Measurements from ENCODE around the gene MS4A3.

Gene MS4A3

DNA sequence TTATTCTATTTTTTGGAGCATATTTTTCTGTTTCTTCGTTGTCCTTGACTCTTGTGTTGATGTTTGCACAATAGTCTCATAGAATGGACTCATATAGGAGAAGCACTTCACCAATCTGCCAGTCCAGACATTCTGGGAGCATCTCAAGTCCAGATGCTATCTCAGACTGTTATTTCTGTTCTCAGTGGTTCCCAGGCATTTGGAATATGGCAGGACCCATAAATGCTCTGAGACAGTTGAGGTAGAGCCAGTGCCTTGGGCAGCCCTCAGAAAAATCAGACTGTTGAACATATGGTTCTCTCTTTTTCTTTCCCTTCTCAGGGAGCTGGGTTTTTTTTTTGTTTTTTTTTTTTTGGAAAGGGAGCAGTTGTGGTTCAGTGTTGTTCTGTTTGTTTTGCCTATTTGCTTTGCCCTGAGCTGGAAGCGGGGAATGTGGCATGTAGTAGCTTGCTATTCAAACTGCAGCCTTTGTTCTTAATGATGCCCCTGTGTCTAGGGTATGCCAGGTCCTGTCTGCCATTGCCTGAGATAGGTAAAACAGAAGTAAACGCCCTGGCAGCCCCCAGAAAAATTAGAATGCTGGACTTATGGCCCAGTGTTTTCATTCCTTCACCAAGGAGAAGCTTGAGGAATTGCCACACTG lies 28.3 kb downstream of the MS4A3 start:
- no peak for TF ChIP-seq GATA2 (IDR thresholded peaks at IDR 0.05; ENCODE audit: low read depth, low read length)
- TF ChIP-seq GATA3 (IDR thresholded peaks at IDR 0.05; ENCODE audit: low read depth, low read length): no peak

DNA sequence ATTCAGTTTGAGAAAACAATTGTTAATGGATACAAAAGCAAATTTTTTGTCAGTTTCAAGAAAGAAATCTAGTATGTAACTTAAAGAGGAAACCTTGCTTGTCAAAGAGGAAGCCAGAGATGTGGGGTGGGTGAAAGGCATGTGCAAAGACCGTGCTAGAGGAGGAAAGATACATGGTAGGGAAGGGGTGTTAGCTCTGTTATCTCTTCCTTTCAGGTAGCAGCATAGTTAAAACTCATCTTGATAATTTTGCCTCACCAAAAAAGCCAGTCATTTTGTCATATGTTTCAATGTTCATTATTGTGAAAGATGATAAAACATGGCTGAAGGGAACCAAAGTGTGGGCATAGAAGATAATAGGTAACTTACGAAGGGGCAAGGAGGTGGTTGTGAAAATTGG lies 29.4 kb downstream of the MS4A3 start:
- TF ChIP-seq GATA3 (IDR thresholded peaks at IDR 0.05; ENCODE audit: low read depth, low read length) (no peak), GATA2 (IDR thresholded peaks at IDR 0.05; ENCODE audit: low read depth, low read length) (no peak)

DNA sequence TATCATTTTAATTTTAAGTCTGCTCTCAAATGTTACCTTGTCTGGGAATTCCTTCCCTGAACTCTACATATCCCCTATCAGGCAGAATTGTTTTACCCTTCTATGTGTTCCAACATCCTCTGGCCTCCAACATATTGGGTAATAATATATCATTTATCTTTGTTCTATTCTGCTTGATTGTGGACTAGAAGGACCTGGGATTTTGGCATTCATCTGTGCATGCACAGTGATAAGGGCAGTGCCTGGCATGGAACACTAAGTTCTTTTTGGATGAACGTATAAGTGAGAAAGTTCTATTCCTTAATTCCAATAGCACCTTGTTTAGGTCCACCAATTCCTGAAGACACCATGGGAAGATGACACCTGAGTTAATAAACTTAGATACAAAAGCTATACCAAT lies 30.8 kb downstream of the MS4A3 start:
- no peak for TF ChIP-seq GATA3 (IDR thresholded peaks at IDR 0.05; ENCODE audit: low read depth, low read length)
- no peak for TF ChIP-seq GATA2 (IDR thresholded peaks at IDR 0.05; ENCODE audit: low read depth, low read length)

DNA sequence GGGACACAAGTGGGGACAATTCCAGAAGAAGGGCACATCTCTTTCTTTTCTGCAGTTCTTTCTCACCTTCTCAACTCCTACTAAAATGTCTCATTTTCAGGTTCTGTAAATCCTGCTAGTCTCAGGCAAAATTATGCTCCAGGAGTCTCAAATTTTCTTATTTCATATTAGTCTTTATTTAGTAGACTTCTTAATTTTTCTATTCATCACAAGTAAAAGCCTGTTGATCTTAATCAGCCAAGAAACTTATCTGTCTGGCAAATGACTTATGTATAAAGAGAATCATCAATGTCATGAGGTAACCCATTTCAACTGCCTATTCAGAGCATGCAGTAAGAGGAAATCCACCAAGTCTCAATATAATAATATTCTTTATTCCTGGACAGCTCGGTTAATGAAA lies 31.9 kb downstream of the MS4A3 start, which contains the start of gene MS4A2:
MS4A2 (plus strand) TSS at position 301 of the 400 bp plus-strand sequence. CDS start 102 bp downstream, outside the sequence.
- no peak for TF ChIP-seq GATA3 (IDR thresholded peaks at IDR 0.05; ENCODE audit: low read depth, low read length)
- no peak for TF ChIP-seq GATA2 (IDR thresholded peaks at IDR 0.05; ENCODE audit: low read depth, low read length)

DNA sequence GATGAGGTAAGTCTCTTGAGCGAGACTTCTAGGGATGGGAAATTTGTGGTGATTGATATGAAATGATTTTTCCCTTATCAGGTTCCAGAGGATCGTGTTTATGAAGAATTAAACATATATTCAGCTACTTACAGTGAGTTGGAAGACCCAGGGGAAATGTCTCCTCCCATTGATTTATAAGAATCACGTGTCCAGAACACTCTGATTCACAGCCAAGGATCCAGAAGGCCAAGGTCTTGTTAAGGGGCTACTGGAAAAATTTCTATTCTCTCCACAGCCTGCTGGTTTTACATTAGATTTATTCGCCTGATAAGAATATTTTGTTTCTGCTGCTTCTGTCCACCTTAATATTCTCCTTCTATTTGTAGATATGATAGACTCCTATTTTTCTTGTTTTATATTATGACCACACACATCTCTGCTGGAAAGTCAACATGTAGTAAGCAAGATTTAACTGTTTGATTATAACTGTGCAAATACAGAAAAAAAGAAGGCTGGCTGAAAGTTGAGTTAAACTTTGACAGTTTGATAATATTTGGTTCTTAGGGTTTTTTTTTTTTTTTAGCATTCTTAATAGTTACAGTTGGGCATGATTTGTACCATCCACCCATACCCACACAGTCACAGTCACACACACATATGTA lies 39.1 kb downstream of the MS4A3 start:
- no peak for TF ChIP-seq GATA3 (IDR thresholded peaks at IDR 0.05; ENCODE audit: low read depth, low read length)
- no peak for TF ChIP-seq GATA2 (IDR thresholded peaks at IDR 0.05; ENCODE audit: low read depth, low read length)

DNA sequence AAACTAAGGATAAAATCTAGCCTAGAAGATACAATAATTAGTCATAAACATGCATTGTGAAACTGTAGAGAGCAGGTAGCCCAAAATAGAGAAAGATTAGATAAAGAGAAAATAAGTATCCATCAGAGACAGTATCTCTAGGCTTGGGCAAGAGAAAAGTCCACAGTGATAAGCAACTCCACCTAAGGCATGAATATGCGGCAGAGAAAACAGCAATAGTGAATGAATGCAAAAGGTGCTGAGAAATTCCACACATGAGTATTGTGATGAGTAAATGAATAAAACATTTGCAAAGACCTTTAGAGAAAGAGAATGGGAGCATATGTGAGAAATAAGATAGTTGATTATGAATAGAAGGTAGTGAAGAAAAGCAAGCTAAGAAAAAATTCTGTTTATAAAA lies 40.7 kb downstream of the MS4A3 start:
- TF ChIP-seq GATA2 (IDR thresholded peaks at IDR 0.05; ENCODE audit: low read depth, low read length) (no peak), GATA3 (IDR thresholded peaks at IDR 0.05; ENCODE audit: low read depth, low read length) (no peak)

DNA sequence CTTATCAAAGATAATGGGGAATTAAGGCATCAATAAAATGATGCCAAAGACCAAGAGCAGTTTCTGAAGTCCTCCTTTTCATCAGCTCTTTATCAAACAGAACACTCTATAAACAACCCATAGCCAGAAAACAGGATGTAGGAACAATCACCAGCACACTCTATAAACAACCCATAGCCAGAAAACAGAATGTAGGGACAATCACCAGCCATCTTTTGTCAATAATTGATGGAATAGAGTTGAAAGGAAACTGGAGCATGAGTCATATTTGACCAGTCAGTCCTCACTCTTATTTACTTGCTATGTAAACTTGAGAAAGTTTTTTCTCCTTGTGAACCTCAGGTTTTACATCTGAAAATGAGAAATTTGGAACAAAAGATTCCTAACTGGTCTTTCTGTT lies 42.0 kb downstream of the MS4A3 start:
- TF ChIP-seq GATA3 (IDR thresholded peaks at IDR 0.05; ENCODE audit: low read depth, low read length) (no peak), GATA2 (IDR thresholded peaks at IDR 0.05; ENCODE audit: low read depth, low read length) (no peak)

DNA sequence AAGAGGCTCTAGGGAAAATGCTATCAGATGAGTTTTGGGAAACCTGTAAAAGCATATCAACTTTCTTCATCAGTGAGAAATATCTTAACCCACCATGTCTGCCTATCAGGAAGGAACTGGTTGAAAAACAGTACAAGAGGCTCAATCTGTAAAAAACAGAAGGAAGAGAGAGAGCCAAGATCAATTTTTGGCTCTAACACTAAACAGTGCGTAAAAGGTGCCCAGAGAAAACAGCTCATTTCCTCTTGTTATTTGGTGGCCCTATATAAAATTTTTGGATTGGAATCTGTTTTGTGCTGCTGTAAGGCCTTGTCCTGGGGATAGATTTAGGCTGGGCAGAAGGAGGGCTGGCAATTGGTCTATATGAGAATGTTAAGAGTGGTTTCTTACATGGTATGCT lies 44.1 kb downstream of the MS4A3 start:
- TF ChIP-seq GATA3 (IDR thresholded peaks at IDR 0.05; ENCODE audit: low read depth, low read length): no peak
- no peak for TF ChIP-seq GATA2 (IDR thresholded peaks at IDR 0.05; ENCODE audit: low read depth, low read length)

DNA sequence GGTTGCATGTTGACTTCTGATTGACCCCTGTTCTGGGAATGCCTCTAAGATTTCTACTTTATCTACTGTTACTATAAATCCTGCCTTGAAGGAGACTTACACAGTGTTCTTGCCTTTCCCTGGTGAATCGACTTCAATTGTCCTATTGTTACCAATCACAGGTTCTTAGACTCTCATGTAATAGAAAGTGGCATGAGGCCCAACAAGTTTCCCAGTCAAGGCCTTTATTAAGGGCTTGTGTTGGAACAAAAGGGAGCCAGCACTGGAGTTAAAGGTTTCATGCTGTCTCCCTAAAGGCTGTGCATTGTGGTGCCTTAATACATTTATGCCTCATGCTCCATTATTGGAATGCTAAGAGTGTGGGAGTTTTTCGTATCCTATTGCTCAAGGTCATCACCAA lies 55.3 kb downstream of the MS4A3 start:
- TF ChIP-seq GATA3 (IDR thresholded peaks at IDR 0.05; ENCODE audit: low read depth, low read length): no peak

DNA sequence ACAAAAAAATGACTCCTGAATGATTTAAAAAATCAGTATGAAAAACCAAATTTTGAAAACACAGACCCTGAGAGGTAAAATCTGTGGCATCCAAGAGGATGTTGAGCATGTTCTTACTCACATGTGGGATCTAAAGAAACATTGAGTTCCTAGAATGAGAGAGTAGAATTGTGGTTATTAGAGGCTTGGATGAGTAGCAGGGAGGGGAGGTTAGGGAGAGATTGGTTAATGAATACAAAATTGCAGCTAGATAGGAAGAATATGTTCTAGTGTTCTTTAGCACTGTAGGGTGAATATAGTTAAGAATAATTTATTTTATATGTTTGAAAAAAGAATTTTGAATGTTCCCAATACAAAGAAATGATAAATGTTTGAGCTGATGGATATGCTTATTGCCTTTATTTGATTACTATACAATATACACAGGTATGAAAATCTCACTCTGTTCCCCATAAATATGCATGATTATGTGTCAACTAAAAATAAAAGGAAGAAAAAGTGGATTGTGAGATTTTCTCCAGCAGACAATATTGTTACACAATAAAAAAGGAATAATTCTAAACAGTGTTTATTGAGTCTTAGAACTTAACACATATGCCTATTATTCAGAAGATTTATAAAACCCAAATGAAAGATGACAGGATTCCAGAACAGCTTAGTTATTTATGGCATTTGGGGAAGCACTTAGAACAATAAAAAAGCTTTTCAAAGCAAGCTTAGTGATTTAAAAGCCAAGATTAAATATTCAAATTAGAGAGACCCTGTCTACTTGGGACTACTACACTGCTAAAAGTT lies 60.7 kb downstream of the MS4A3 start:
- TF ChIP-seq GATA3 (IDR thresholded peaks at IDR 0.05; ENCODE audit: low read depth, low read length) (no peak), GATA2 (IDR thresholded peaks at IDR 0.05; ENCODE audit: low read depth, low read length) (no peak)

DNA sequence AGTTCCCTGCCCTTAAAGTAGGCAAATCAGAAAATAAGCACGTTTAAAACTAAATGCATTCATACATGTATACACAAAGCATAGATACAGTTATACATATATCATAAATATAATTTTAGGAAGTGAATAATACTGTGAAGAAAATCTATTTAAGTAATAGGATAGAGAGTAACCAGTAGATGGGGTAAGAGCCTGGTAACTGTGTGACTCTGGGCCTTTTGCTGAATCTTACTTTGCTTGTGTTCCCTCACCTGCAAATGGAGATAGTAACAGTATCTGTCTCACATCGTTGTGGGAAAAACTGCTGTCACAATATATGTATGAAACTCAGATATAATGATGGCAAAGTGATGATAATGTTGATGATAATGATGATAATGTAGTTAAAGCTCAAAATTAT lies 61.9 kb downstream of the MS4A3 start:
- TF ChIP-seq GATA2 (IDR thresholded peaks at IDR 0.05; ENCODE audit: low read depth, low read length) (no peak), GATA3 (IDR thresholded peaks at IDR 0.05; ENCODE audit: low read depth, low read length) (no peak)

DNA sequence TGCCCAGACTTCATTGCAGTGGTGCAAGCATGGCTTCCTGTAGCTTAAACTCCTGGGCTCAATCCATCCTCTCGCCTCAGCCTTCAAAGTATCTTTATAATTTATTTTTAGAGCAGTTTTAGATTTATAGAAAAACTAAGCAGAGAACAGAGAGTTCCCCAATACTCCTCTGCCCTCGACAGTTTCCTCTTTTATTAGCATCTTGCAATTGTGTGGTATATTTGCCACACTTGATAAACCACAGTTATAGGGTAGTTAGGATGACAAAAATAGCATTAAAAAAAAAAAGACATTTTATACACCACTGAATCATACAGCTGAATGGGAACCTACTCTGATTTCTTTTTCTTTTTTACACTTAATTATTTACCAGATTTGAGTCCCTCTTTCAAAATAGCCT lies 63.2 kb downstream of the MS4A3 start:
- TF ChIP-seq GATA2 (IDR thresholded peaks at IDR 0.05; ENCODE audit: low read depth, low read length) (no peak), GATA3 (IDR thresholded peaks at IDR 0.05; ENCODE audit: low read depth, low read length) (no peak)
